Right forelimb (tissue), 1 donor: ENCODE measurements around the gene ACP1.
"Not testable (repeated sequence)": the region's sequence is repeated elsewhere in the genome, so short reads cannot be mapped to it uniquely, and the experiment has no call there.

Source experiments
- DNase-seq: peaks from one replicate; pipeline ENCODE4 v3.0.0-alpha.2; 2018

The ACP1 gene

GRCh38 chr2:314561-315336 lies 50.0 kb downstream of the ACP1 start:
- DNase-seq = no peak

- DNase-seq = not testable (repeated sequence)
Measured at GRCh38 chr2:315925-316324, 51.2 kb downstream of the ACP1 start.

GRCh38 chr2:316381-316780 lies 51.6 kb downstream of the ACP1 start:
- DNase-seq = no peak

GRCh38 chr2:317501-318424 lies 53.0 kb downstream of the ACP1 start:
- DNase-seq = no peak

- DNase-seq = no peak
Measured at GRCh38 chr2:319059-319600, 54.4 kb downstream of the ACP1 start.

GRCh38 chr2:320561-320960 lies 55.8 kb downstream of the ACP1 start:
- DNase-seq = no peak

- DNase-seq = no peak
Measured at GRCh38 chr2:322326-322725, 57.6 kb downstream of the ACP1 start.

GRCh38 chr2:323035-323434 lies 58.3 kb downstream of the ACP1 start:
- no peak for DNase-seq
